Ovary (tissue), 3 donors: ENCODE measurements around the gene TOPAZ1.

ENCODE experiments used
- POLR2A ChIP-seq: fragments of 450-650 bp; IDR thresholded peaks from one replicate; pipeline ENCODE4 v1.6.1; 2017; ENCODE audit warnings: antibody characterized with exemption, mild to moderate bottlenecking, moderate library complexity
- TF ChIP-seq, protein P1 (sequence below), 3 donors: fragments of 450-650 bp in 2 of 3; fragments of 200-600 bp in 1 of 3; IDR thresholded peaks; one replicate each; pipeline versions ENCODE4 v1.5.1 to v1.8.0; 2016 to 2022; ENCODE audit warnings: antibody characterized with exemption in 3 of 3, mild to moderate bottlenecking in 1 of 3
- donor health status: DM: no; HTN: no; CAD: no.

DNA sequence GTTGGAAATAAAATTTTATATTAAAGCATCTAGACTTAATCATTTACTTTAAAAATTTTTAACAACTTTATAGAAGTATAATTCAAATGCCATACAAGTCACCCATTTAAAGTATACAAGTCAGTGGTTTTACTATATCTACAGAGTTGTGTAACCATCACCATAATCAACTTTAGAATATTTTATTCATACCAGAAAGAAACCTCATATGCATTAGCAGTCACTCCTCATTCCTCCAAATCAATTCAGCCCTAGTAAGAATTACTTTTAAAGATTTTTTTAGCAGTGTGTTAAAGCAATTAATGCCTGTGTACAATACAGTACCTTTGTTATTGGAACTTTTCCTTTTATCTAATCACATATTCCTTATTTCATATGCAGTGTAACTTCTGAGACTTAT, 82.9 kb downstream of the TOPAZ1 start:
- TF ChIP-seq, protein P1, sequence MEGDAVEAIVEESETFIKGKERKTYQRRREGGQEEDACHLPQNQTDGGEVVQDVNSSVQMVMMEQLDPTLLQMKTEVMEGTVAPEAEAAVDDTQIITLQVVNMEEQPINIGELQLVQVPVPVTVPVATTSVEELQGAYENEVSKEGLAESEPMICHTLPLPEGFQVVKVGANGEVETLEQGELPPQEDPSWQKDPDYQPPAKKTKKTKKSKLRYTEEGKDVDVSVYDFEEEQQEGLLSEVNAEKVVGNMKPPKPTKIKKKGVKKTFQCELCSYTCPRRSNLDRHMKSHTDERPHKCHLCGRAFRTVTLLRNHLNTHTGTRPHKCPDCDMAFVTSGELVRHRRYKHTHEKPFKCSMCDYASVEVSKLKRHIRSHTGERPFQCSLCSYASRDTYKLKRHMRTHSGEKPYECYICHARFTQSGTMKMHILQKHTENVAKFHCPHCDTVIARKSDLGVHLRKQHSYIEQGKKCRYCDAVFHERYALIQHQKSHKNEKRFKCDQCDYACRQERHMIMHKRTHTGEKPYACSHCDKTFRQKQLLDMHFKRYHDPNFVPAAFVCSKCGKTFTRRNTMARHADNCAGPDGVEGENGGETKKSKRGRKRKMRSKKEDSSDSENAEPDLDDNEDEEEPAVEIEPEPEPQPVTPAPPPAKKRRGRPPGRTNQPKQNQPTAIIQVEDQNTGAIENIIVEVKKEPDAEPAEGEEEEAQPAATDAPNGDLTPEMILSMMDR (IDR thresholded peaks at IDR 0.05), result no peak
- no peak for TF ChIP-seq POLR2A
